Naive thymus-derived CD8-positive, alpha-beta T cell (primary cell): Measurements from ENCODE around the gene COL11A2. TPM values are rescaled to one million over a fixed set of nuclear protein-coding genes. Genes with fewer than 3 reads are reported as not detected.
A peak's percentile ranks its signal among the peaks of the same experiment; 100 is the strongest.
"Not testable (repeated sequence)": the region's sequence is repeated elsewhere in the genome, so short reads cannot be mapped to it uniquely, and the experiment has no call there.

Experiments
- ATAC-seq, 2 donors: fragments of 150-1000 bp; cut with Tn5 transposase in 1 of 2; sonication (Bioruptor Pico), chemical (Tn5 transposase) in 1 of 2; 1 replicate in 1 of 2; 2 replicates in 1 of 2; pipeline ENCODE4 v1.10.0; 2021; ENCODE audit warnings: mild to moderate bottlenecking in 2 of 2, moderate library complexity in 2 of 2
- POLR2A ChIA-PET: fragments of 350-600 bp; sonication (Branson Sonifier 250); formaldehyde crosslinking; loops from one replicate; lab custom pipeline; 2021; ENCODE audit warnings: antibody characterized with exemption; lab: Charles Lee
- DNase-seq, 10 donors: peaks; one replicate each; pipeline versions ENCODE4 v3.0.0 to v3.0.0-alpha.2; 2020 to 2022
- H3K27ac Mint-ChIP-seq, 10 donors: one replicate each; pipeline ENCODE4 v1.8.0; 2020 to 2022; ENCODE audit warnings: mild to moderate bottlenecking in 10 of 10, mixed read lengths in 10 of 10, moderate library complexity in 4 of 10, inconsistent platforms in 1 of 10
- H3K27me3 Mint-ChIP-seq, 5 donors: one replicate each; pipeline ENCODE4 v1.8.0; 2021 to 2022; ENCODE audit warnings: mixed read lengths in 5 of 5
- H3K36me3 Mint-ChIP-seq, 3 donors: one replicate each; pipeline ENCODE4 v1.8.0; 2020 to 2022; ENCODE audit warnings: mixed read lengths in 3 of 3, mild to moderate bottlenecking in 2 of 3, inconsistent platforms in 1 of 3
- H3K4me1 Mint-ChIP-seq, 4 donors: one replicate each; pipeline ENCODE4 v1.8.0; 2021 to 2022; ENCODE audit warnings: mixed read lengths in 4 of 4
- H3K4me3 Mint-ChIP-seq, 10 donors: one replicate each; pipeline ENCODE4 v1.8.0; 2020 to 2022; ENCODE audit warnings: mild to moderate bottlenecking in 10 of 10, mixed read lengths in 10 of 10, moderate library complexity in 6 of 10, inconsistent platforms in 1 of 10
- H3K9me3 Mint-ChIP-seq, 9 donors: one replicate each; pipeline ENCODE4 v1.8.0; 2020 to 2022; ENCODE audit warnings: mixed read lengths in 9 of 9, mild to moderate bottlenecking in 3 of 9, inconsistent platforms in 1 of 9, moderate library complexity in 1 of 9
- polyA plus RNA-seq, 3 donors: library from polyadenylated mRNA; unstranded; fragments of 300-500 nt; fragmentation: Illumina TruSeq; gene quantifications; one replicate each; pipeline ENCODE4 v1.2.3, GENCODE V29; 2021
- total RNA-seq, 8 experiments: library from RNA in 2 of 8; stranded (reverse) in 2 of 8; gene quantifications; one replicate each; pipeline ENCODE4 v1.2.3 and lab custom pipeline; 2021 to 2026

The COL11A2 gene
- total RNA-seq (1 to 10 TPM; 7.5 to 8.0 TPM), polyA plus RNA-seq (under 1 TPM; 0.08 to 0.48 (median 0.13) TPM), total RNA-seq (lab: John Stamatoyannopoulos, UW) (3.9 to 9.6 (median 6.3) reads per million in 6 experiments)

GRCh38 chr6:33192105-33192646 is at the start of gene COL11A2:
Gene COL11A2, minus strand, starts transcription at chr6:33192467. Its CDS starts 227 bp downstream, at chr6:33192240.
- peak within 1 kb of the TSS; percentile 78 to 93 (median 87) for H3K4me3 Mint-ChIP-seq
- H3K4me1 Mint-ChIP-seq, result peaks cover 16 to 32% (median 19%) of the 10 kb centered on the region in 4 donors
- H3K36me3 Mint-ChIP-seq, result peaks cover 0 to 40% (median 7%) of the 10 kb centered on the region in 3 donors
- DNase-seq (peak in 5 of 10 donors; percentile 26 to 57 (median 41)), ATAC-seq (peak; percentile 63 to 75)
- no peaks in the 10 kb centered on the region for H3K9me3 Mint-ChIP-seq
- POLR2A ChIA-PET, result interaction anchor here (0.5 to 1.6 kb wide), 5 partner anchors 8 to 377 kb away, joined by 3 to 10 read pairs (median 5); partner anchors contain the start of gene RING1
- peaks cover 9 to 40% (median 20%) of the 10 kb centered on the region in 5 donors for H3K27me3 Mint-ChIP-seq
- peak within 1 kb of the TSS in 7 of 10 donors; percentile 36 to 89 (median 81) for H3K27ac Mint-ChIP-seq

- peaks cover 0 to 11% (median 0%) of the 10 kb centered on the region in 5 donors for H3K27me3 Mint-ChIP-seq
- DNase-seq, result peak in 2 of 10 donors; percentile 23 to 31
- peak; percentile 72 to 76 for ATAC-seq
- peak overlapping the region in 9 of 10 donors; percentile 7 to 74 (median 44) for H3K4me3 Mint-ChIP-seq
- H3K27ac Mint-ChIP-seq, result peak overlapping the region in 8 of 10 donors; percentile 46 to 87 (median 69)
- POLR2A ChIA-PET, result interaction anchor here (0.7 to 1.1 kb wide), 2 partner anchors 44 to 125 kb away, joined by 3 read pairs; no protein-coding TSS in a partner anchor
- peaks cover 7 to 13% (median 10%) of the 10 kb centered on the region in 4 donors for H3K4me1 Mint-ChIP-seq
- no peaks in the 10 kb centered on the region for H3K9me3 Mint-ChIP-seq
- no peaks in the 10 kb centered on the region for H3K36me3 Mint-ChIP-seq
These were observed 49.7 kb upstream of the COL11A2 start for GRCh38 chr6:33241968-33242367.

- Mint-ChIP-seq H3K27me3 (peaks cover 2 to 26% (median 11%) of the 10 kb centered on the region in 5 donors), H3K36me3 (no peaks in the 10 kb centered on the region)
These were observed 45.5 kb upstream of the COL11A2 start for GRCh38 chr6:33237741-33238140.

GRCh38 chr6:33236852-33237251 is 44.6 kb upstream of the COL11A2 start:
- Mint-ChIP-seq H3K27me3 (peaks cover 3 to 29% (median 11%) of the 10 kb centered on the region in 5 donors), H3K9me3 (no peaks in the 10 kb centered on the region), H3K27ac (no peak overlapping the region), H3K4me3 (no peak overlapping the region), H3K36me3 (no peaks in the 10 kb centered on the region), H3K4me1 (peaks cover 1 to 6% (median 4%) of the 10 kb centered on the region in 4 donors)
- POLR2A ChIA-PET, result interaction anchor here (2.1 kb wide), 1 partner anchor 12 kb away, joined by 7 read pairs; no protein-coding TSS in a partner anchor
- DNase-seq (no peak), ATAC-seq (no peak)

More at GRCh38 chr6:33237741-33238140, 45.5 kb upstream of the COL11A2 start:
- Mint-ChIP-seq H3K4me1 (peaks cover 7 to 13% (median 10%) of the 10 kb centered on the region in 4 donors), H3K27ac (no peak overlapping the region), H3K9me3 (no peaks in the 10 kb centered on the region), H3K4me3 (no peak overlapping the region)
- POLR2A ChIA-PET, result no interaction called here
- no peak for DNase-seq
- ATAC-seq, result no peak

GRCh38 chr6:33236328-33236727 is 44.1 kb upstream of the COL11A2 start:
- DNase-seq (no peak), ATAC-seq (no peak)
- no peak overlapping the region for H3K4me3 Mint-ChIP-seq
- H3K4me1 Mint-ChIP-seq, result peaks cover 0 to 2% (median 1%) of the 10 kb centered on the region in 4 donors
- no peak overlapping the region for H3K27ac Mint-ChIP-seq
- POLR2A ChIA-PET, result interaction anchor here (0.6 to 2.1 kb wide), 4 partner anchors 12 to 72 kb away, joined by 3 to 7 read pairs (median 4); partner anchors contain the start of gene RING1
- H3K36me3 Mint-ChIP-seq, result no peaks in the 10 kb centered on the region
- H3K9me3 Mint-ChIP-seq, result no peaks in the 10 kb centered on the region
- peaks cover 3 to 30% (median 11%) of the 10 kb centered on the region in 5 donors for H3K27me3 Mint-ChIP-seq

- Mint-ChIP-seq H3K36me3 (no peaks in the 10 kb centered on the region), H3K27ac (peak overlapping the region in 1 of 10 donors; percentile 35), H3K9me3 (no peaks in the 10 kb centered on the region), H3K27me3 (peaks cover 3 to 28% (median 11%) of the 10 kb centered on the region in 5 donors), H3K4me1 (no peaks in the 10 kb centered on the region), H3K4me3 (no peak overlapping the region)
- ATAC-seq (no peak), DNase-seq (no peak)
- POLR2A ChIA-PET, result interaction anchor here (1.0 to 2.1 kb wide), 2 partner anchors 13 to 27 kb away, joined by 3 to 7 read pairs; partner anchors contain the start of gene RING1
These were observed 43.0 kb upstream of the COL11A2 start for GRCh38 chr6:33235221-33235634.

GRCh38 chr6:33226503-33227120 is 34.3 kb upstream of the COL11A2 start:
- ATAC-seq, H3K4me3 Mint-ChIP-seq, H3K4me1 Mint-ChIP-seq, H3K36me3 Mint-ChIP-seq, H3K27ac Mint-ChIP-seq, H3K9me3 Mint-ChIP-seq, DNase-seq: not testable (repeated sequence)
- H3K27me3 Mint-ChIP-seq, result peaks cover 0 to 40% (median 4%) of the 10 kb centered on the region in 5 donors
- POLR2A ChIA-PET, result interaction anchor here (0.7 kb wide), 1 partner anchor 11 kb away, joined by 3 read pairs; no protein-coding TSS in a partner anchor

- peak overlapping the region in 2 of 10 donors; percentile 22 to 68 for H3K27ac Mint-ChIP-seq
- POLR2A ChIA-PET, result interaction anchor here (3.3 kb wide), 1 partner anchor 10 kb away, joined by 16 read pairs; the partner anchor contains the start of gene RING1
- ATAC-seq, result no peak
- H3K36me3 Mint-ChIP-seq, result no peaks in the 10 kb centered on the region
- no peaks in the 10 kb centered on the region for H3K9me3 Mint-ChIP-seq
- no peak overlapping the region for H3K4me3 Mint-ChIP-seq
- H3K4me1 Mint-ChIP-seq, result peaks cover 21 to 53% (median 39%) of the 10 kb centered on the region in 4 donors
- DNase-seq, result no peak
- peaks cover 0 to 27% (median 3%) of the 10 kb centered on the region in 5 donors for H3K27me3 Mint-ChIP-seq
These were observed 25.4 kb upstream of the COL11A2 start for GRCh38 chr6:33217681-33218080.

GRCh38 chr6:33217246-33217645 is 25.0 kb upstream of the COL11A2 start:
- H3K27ac Mint-ChIP-seq, result peak overlapping the region in 4 of 10 donors; percentile 7 to 56 (median 33)
- no peaks in the 10 kb centered on the region for H3K9me3 Mint-ChIP-seq
- peaks cover 26 to 57% (median 44%) of the 10 kb centered on the region in 4 donors for H3K4me1 Mint-ChIP-seq
- H3K4me3 Mint-ChIP-seq, result peak overlapping the region in 1 of 10 donors; percentile 11
- DNase-seq, result no peak
- no peak for ATAC-seq
- peaks cover 0 to 26% (median 2%) of the 10 kb centered on the region in 5 donors for H3K27me3 Mint-ChIP-seq
- peaks cover 0 to 4% (median 0%) of the 10 kb centered on the region in 3 donors for H3K36me3 Mint-ChIP-seq
- POLR2A ChIA-PET, result interaction anchor here (1.2 kb wide), 1 partner anchor 9 kb away, joined by 3 read pairs; the partner anchor contains the start of gene RING1

GRCh38 chr6:33216117-33216649 is 23.9 kb upstream of the COL11A2 start:
- Mint-ChIP-seq H3K4me1 (peaks cover 27 to 62% (median 45%) of the 10 kb centered on the region in 4 donors), H3K4me3 (peak overlapping the region in 6 of 10 donors; percentile 71 to 97 (median 87)), H3K36me3 (peaks cover 0 to 8% (median 0%) of the 10 kb centered on the region in 3 donors), H3K9me3 (no peaks in the 10 kb centered on the region), H3K27me3 (peaks cover 0 to 17% (median 2%) of the 10 kb centered on the region in 5 donors), H3K27ac (peak overlapping the region in 9 of 10 donors; percentile 28 to 97 (median 91))
- peak in 1 of 10 donors; percentile 25 for DNase-seq
- ATAC-seq, result peak; percentile 26 to 48
- POLR2A ChIA-PET, result interaction anchor here (0.7 to 1.2 kb wide), 2 partner anchors 8 to 32 kb away, joined by 3 to 4 read pairs; partner anchors contain the start of gene RING1

GRCh38 chr6:33215271-33216116 is 23.2 kb upstream of the COL11A2 start:
- Mint-ChIP-seq H3K4me3 (peak overlapping the region in 8 of 10 donors; percentile 84 to 97 (median 87)), H3K4me1 (peaks cover 28 to 66% (median 45%) of the 10 kb centered on the region in 4 donors), H3K36me3 (peaks cover 0 to 13% (median 5%) of the 10 kb centered on the region in 3 donors), H3K9me3 (no peaks in the 10 kb centered on the region), H3K27me3 (peaks cover 0 to 16% (median 2%) of the 10 kb centered on the region in 5 donors), H3K27ac (peak overlapping the region in 9 of 10 donors; percentile 75 to 97 (median 91))
- no peak for DNase-seq
- POLR2A ChIA-PET, result interaction anchor here (0.6 to 1.2 kb wide), 7 partner anchors 8 to 84 kb away, joined by 3 to 5 read pairs (median 4); partner anchors contain the start of genes RING1, RXRB and SLC39A7
- ATAC-seq, result peak; percentile 32 to 53
